Activated CD8-positive, alpha-beta memory T cell treated with anti-CD3 and anti-CD28 coated beads, Interleukin-2, amount 10 ng/mL, durations not matched to agents 7 days and 5 days (primary cell): ENCODE data around the gene MYOCD. TPM values are rescaled to one million over a fixed set of nuclear protein-coding genes. Genes with fewer than 3 reads are reported as not detected.
"Not testable (repeated sequence)": the region's sequence is repeated elsewhere in the genome, so short reads cannot be mapped to it uniquely, and the experiment has no call there.

Experiments
- ATAC-seq: fragments of 150-1000 bp; cut with Tn5 transposase; one replicate; pipeline ENCODE4 v1.10.0; 2021; ENCODE audit warnings: moderate library complexity
- CTCF ChIA-PET: fragments of 350-600 bp; sonication (Branson Sonifier 250); formaldehyde crosslinking; loops from one replicate; lab custom pipeline; 2021; ENCODE audit warnings: antibody characterized with exemption; lab: Charles Lee
- DNase-seq: peaks from one replicate; pipeline ENCODE4 v3.0.0-alpha.2; 2020
- H3K27ac Mint-ChIP-seq: one replicate; pipeline ENCODE4 v1.8.0; 2021; ENCODE audit warnings: mild to moderate bottlenecking, mixed read lengths
- H3K27me3 Mint-ChIP-seq: one replicate; pipeline ENCODE4 v1.8.0; 2021; ENCODE audit warnings: mixed read lengths
- H3K36me3 Mint-ChIP-seq: one replicate; pipeline ENCODE4 v1.8.0; 2021; ENCODE audit warnings: mild to moderate bottlenecking, mixed read lengths
- H3K4me1 Mint-ChIP-seq: one replicate; pipeline ENCODE4 v1.8.0; 2021; ENCODE audit warnings: mixed read lengths
- H3K4me3 Mint-ChIP-seq: one replicate; pipeline ENCODE4 v1.8.0; 2021; ENCODE audit warnings: mild to moderate bottlenecking, moderate library complexity, mixed read lengths
- H3K9me3 Mint-ChIP-seq: one replicate; pipeline ENCODE4 v1.8.0; 2022; ENCODE audit warnings: low read depth, mixed read lengths
- total RNA-seq, 2 experiments: library from RNA; stranded (reverse); gene quantifications; one replicate each; pipeline ENCODE4 v1.2.3, GENCODE V29; 2021

The MYOCD gene
- total RNA-seq, 2 experiments from 2014 or later = not detected

DNA sequence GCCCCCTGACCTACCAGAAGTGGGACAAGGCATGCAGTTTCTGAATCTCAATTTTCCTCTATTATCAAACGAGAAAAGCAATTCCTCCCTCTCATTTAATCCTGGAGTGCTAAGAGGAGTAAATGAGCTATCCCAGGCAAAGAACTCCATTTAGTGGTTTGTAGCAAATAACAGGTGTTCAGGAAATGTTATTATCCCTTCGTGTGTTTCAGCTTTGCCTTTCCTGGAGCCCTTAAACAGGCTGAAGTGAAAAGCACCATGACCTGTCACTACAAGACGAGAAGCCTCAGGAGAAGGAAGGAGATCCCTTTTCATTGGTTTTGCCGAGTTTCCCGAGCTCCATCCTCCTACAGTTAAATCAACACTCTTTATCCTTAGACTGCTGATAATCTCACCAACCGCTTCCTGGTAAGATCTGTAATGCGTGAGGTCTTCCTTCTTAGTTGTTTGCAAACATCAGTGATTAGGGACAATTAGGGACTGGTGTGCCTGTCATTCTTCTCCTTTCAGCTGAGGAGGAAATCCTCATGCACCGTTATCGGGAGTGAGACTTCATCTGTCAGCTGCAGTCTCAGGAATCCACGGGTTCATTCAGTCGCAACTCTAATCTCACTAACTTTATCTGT, 30.8 kb upstream of the MYOCD start:
- H3K27me3 Mint-ChIP-seq = no peaks in the 10 kb centered on the region
- ATAC-seq (no peak), DNase-seq (no peak)
- no peak overlapping the region for H3K4me3 Mint-ChIP-seq
- H3K4me1 Mint-ChIP-seq = no peaks in the 10 kb centered on the region
- no peaks in the 10 kb centered on the region for H3K36me3 Mint-ChIP-seq
- H3K9me3 Mint-ChIP-seq = no peaks in the 10 kb centered on the region
- CTCF ChIA-PET = no interaction called here
- no peak overlapping the region for H3K27ac Mint-ChIP-seq

DNA sequence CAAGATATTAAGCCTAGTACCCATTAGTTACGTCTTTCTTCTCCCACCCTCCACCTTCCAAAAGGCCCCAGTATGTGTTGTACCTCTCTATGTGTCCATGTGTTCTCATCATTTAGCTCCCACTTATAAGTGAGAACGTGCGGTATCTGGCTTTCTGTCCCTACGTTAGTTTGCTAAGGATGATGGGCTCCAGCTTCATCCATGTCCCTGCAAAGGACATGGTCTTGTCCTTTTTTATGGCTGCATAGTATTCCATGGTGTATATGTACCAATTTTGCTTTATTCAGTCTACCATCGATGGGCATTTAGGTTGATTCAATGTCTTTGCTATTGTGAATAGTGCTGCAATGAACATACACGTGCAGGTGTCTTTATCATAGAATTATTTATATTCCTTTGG, 29.7 kb upstream of the MYOCD start:
- H3K4me1 Mint-ChIP-seq, H3K27ac Mint-ChIP-seq, ATAC-seq, DNase-seq, H3K9me3 Mint-ChIP-seq, H3K27me3 Mint-ChIP-seq, H3K4me3 Mint-ChIP-seq, H3K36me3 Mint-ChIP-seq, CTCF ChIA-PET: not testable (repeated sequence)

DNA sequence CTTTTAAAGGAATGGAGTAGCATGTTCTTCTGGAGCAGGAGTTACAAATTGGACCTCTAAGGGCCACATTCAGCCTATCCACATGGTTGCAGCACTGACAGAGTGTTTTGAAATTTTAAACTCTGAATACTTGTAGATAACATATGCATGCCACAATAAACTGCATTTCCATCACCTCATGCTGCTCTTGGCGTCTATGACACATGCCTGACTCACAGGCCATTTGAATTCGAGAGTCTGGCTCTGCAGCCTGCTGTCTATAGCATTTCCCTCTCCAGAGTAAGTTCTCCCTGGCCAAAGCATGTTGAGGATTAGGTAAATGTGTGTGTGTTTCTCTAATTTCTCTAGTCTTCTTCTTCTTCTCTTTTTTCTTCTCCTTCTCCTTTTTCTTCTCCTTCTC, 28.7 kb upstream of the MYOCD start:
- no peaks in the 10 kb centered on the region for H3K27me3 Mint-ChIP-seq
- no peaks in the 10 kb centered on the region for H3K9me3 Mint-ChIP-seq
- H3K27ac Mint-ChIP-seq = no peak overlapping the region
- DNase-seq (no peak), ATAC-seq (no peak)
- no peaks in the 10 kb centered on the region for H3K36me3 Mint-ChIP-seq
- CTCF ChIA-PET = no interaction called here
- no peaks in the 10 kb centered on the region for H3K4me1 Mint-ChIP-seq
- no peak overlapping the region for H3K4me3 Mint-ChIP-seq

DNA sequence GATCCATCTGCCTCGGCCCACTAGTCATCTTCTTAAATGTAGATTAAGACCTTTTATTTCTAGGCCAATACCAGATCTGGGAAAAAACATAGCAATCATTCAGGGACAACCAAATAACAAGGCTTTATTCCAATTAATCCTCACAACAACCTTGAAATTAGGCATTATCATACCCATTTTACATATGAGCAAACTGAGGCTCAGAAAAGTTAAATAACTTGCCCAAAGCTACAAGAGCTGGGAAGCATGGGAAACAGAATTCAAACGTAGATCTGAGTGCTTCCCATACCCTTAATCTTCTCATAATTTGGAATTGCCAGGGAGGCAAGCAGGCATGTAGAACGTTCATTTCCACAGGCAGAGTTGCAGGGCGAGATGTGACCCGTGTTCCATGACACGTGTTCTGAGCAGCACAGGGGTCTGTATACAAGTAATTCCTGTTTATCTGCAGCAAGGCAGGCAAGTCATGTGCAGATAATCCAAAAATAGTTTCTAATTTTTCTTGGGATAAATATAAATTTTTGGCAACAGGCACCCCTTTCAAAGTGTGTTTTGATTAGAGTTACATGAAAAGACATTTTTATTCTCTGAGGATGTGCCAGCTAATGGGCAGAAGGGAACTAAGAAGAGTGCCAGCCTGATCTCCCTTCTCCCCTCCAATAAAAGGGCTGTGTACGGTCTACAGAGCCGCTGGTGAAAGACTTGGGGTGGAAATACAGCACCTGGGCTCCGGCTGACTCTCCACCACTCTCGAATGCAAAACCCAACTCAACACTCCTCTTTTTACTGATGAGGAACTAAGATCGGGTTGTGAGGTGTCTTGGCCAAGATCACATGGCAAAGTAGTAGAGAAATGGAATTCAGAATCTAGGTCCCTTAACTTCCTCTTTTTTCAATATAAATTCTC, 27.7 kb upstream of the MYOCD start:
- no peak for DNase-seq
- CTCF ChIA-PET = no interaction called here
- Mint-ChIP-seq H3K36me3 (no peaks in the 10 kb centered on the region), H3K4me3 (no peak overlapping the region), H3K4me1 (no peaks in the 10 kb centered on the region), H3K9me3 (no peaks in the 10 kb centered on the region), H3K27ac (no peak overlapping the region), H3K27me3 (no peaks in the 10 kb centered on the region)
- ATAC-seq = no peak

DNA sequence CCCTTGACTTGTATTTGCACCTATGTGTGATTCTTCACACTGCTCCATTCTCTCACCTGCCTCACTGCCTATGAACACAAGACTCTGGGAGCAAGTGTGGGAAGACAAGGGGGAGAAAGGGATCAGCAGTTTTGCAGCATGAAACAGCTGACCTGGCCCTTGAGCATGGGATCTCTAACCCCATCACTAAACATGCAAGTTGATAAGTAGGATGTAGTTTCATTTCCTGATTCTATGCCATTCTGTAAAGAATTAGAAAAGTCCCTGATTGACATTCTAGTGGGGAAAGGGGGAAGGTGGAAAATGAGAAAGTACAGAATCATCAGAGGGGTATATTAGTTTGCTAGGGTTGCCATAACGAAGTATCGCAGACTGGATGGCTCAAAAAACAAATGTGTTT, 25.3 kb upstream of the MYOCD start:
- DNase-seq (no peak), ATAC-seq (no peak)
- H3K4me1 Mint-ChIP-seq = no peaks in the 10 kb centered on the region
- CTCF ChIA-PET = no interaction called here
- H3K36me3 Mint-ChIP-seq = no peaks in the 10 kb centered on the region
- no peak overlapping the region for H3K27ac Mint-ChIP-seq
- H3K4me3 Mint-ChIP-seq = no peak overlapping the region
- H3K27me3 Mint-ChIP-seq = no peaks in the 10 kb centered on the region
- no peaks in the 10 kb centered on the region for H3K9me3 Mint-ChIP-seq

DNA sequence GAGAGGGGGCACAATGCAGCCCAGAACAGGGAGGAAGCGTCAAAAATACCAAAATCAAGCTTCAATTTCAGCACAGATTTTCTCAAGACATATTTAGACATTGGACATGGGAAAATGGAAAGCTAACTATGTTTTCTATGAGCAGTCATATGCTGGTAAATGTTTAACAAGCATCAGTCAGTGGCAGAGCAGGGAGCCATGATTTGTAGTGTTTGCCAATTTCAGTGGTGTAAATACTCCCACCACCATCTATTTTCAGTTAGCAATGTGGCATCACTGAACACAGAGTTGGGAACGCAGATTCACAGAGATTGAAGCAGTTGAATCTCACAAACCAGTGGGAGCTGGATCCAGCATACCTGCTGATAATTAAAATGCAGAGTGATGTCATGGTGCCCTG, 24.6 kb upstream of the MYOCD start:
- H3K9me3 Mint-ChIP-seq = no peaks in the 10 kb centered on the region
- no peak overlapping the region for H3K27ac Mint-ChIP-seq
- H3K4me1 Mint-ChIP-seq = no peaks in the 10 kb centered on the region
- no peak for ATAC-seq
- CTCF ChIA-PET = no interaction called here
- DNase-seq = no peak
- H3K36me3 Mint-ChIP-seq = no peaks in the 10 kb centered on the region
- H3K27me3 Mint-ChIP-seq = no peaks in the 10 kb centered on the region
- no peak overlapping the region for H3K4me3 Mint-ChIP-seq

DNA sequence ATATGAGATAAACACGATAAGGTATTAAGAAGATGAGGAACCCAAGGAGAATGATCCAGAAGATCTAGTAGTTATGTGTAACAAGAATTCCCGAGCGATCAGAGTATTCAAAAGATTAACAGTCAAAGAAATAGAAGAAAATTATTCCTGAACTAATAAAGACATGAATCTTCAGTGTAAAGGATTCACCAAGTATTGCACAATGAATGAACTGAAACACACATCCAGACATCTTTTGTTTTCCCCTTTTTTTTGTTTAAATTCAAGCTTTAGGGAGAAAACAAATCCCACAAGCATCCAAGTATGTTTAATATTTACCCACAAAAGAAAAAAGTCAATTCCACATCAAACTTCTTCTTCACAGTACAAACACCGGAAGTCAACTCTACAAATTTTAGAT, 23.7 kb upstream of the MYOCD start:
- DNase-seq (no peak), ATAC-seq (no peak)
- Mint-ChIP-seq H3K36me3 (no peaks in the 10 kb centered on the region), H3K27me3 (no peaks in the 10 kb centered on the region), H3K4me3 (no peak overlapping the region), H3K27ac (no peak overlapping the region), H3K4me1 (no peaks in the 10 kb centered on the region), H3K9me3 (peaks cover 2% of the 10 kb centered on the region)
- CTCF ChIA-PET = no interaction called here

DNA sequence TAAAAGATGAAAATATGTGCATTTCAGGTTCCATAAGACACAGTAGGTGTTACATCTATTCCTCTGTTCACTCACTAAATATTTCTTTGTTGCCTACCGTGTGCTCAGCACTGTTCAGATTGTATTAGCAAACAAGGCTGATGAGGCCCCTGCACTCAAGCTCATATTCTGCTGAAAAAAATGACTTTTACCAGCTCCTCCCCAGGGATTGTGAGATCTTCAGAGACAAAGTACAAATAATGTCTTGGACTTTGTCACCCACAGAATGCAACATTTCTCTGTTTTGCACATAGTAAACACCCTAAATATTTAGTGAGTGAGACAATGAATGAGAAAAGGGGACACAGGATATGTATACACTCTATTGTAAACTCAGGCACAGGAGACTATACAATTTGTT, 21.9 kb upstream of the MYOCD start:
- H3K4me3 Mint-ChIP-seq = no peak overlapping the region
- CTCF ChIA-PET = no interaction called here
- ATAC-seq (no peak), DNase-seq (no peak)
- peaks cover 4% of the 10 kb centered on the region for H3K9me3 Mint-ChIP-seq
- H3K27me3 Mint-ChIP-seq = no peaks in the 10 kb centered on the region
- no peak overlapping the region for H3K27ac Mint-ChIP-seq
- H3K36me3 Mint-ChIP-seq = no peaks in the 10 kb centered on the region
- H3K4me1 Mint-ChIP-seq = no peaks in the 10 kb centered on the region

DNA sequence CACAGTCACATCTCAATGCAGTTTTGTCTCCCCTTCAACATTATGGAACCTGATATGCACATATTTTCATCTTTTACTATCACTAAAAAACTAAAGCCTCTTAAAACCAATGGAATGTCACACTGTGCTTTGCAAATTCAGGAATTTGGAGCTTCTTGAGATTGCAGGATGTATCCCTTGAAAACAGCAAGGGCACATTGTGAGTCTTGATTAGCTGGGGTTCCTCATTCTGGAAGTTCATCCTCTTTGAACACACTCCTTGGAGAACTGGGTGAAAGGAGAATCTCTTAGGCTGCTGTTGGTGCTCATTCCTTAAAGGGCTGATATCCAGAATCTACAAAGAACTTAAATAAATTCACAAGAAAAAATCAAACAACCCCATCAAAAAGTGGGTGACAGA, 21.1 kb upstream of the MYOCD start:
- no peaks in the 10 kb centered on the region for H3K27me3 Mint-ChIP-seq
- no peak overlapping the region for H3K27ac Mint-ChIP-seq
- H3K4me1 Mint-ChIP-seq = no peaks in the 10 kb centered on the region
- no peak overlapping the region for H3K4me3 Mint-ChIP-seq
- no peak for ATAC-seq
- CTCF ChIA-PET = no interaction called here
- no peaks in the 10 kb centered on the region for H3K36me3 Mint-ChIP-seq
- H3K9me3 Mint-ChIP-seq = peaks cover 4% of the 10 kb centered on the region
- DNase-seq = no peak

DNA sequence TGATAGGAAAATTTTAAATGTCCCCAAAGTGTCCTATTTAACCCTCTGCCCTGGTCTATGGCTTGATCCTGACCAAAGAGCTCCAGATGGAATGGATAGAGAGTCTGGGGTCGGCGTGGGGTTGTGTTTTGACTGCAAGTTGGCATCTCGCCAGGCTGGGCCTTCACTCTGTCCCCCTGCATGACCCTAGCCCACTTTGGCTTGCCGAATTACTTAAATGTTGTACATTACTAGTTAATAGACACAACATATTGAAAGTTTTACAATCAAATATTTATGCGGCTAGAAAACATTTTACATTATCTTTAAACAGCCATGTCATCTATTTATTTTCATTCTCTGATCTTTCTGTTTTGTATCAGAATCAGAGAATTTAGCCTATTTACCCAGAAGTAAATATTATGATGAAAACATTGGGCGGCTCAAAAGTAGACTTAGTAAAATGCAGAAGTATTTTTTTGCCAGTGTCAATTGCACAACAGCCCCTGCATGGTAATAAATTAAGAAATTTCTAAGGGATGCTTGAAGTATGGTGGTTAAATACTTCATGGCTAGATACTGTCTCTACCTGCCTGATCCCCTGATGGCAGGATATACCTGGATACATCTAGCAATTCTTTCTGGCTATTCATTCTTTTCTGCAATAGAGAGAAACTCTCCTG, 18.8 kb upstream of the MYOCD start:
- Mint-ChIP-seq H3K36me3 (no peaks in the 10 kb centered on the region), H3K9me3 (peaks cover 4% of the 10 kb centered on the region), H3K4me3 (no peak overlapping the region), H3K4me1 (no peaks in the 10 kb centered on the region), H3K27me3 (no peaks in the 10 kb centered on the region), H3K27ac (no peak overlapping the region)
- DNase-seq (no peak), ATAC-seq (no peak)
- CTCF ChIA-PET = no interaction called here

DNA sequence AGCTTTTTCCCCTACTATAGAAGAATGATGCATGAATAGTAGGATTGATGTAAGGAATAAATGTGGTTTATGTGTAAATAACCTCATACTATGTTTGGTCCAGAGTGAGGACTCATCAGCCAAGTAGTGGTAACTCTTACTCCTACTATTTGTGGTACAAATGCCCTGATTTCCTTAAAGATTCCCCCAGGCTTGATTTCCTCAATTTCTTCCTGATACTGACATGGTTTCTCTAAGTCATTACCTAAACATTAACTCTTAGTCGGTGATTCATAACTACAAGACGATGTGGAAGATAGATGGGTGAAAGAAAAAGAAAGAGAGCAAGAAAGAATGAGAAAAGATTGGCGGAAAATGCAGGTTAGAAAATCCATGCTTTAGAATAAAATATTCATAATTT, 17.2 kb upstream of the MYOCD start:
- Mint-ChIP-seq H3K4me1 (no peaks in the 10 kb centered on the region), H3K27me3 (no peaks in the 10 kb centered on the region), H3K4me3 (no peak overlapping the region), H3K9me3 (peaks cover 4% of the 10 kb centered on the region), H3K36me3 (no peaks in the 10 kb centered on the region), H3K27ac (no peak overlapping the region)
- DNase-seq (no peak), ATAC-seq (no peak)
- CTCF ChIA-PET = no interaction called here

DNA sequence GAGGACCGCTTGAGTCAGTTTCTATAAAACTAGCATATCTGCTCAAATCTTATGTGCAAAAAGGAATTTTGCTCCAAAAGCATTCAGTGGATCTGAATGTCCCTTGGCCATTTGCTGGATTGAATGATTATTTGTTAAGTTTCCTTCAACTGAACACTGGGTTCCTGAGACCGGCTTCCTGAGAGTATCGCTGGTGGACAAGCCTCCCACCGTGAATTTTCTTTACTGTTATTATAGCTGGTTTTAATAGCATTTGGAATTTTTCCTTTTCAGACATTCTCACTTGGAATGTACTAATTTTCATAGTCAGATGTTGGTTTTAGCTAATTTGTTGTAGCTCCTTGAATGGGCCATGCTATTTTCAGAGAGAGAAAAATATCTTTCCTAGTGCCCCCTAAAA, 9.8 kb upstream of the MYOCD start:
- CTCF ChIA-PET = no interaction called here
- Mint-ChIP-seq H3K9me3 (peaks cover 6% of the 10 kb centered on the region), H3K27ac (no peak overlapping the region), H3K4me1 (no peaks in the 10 kb centered on the region), H3K4me3 (no peak overlapping the region), H3K27me3 (no peaks in the 10 kb centered on the region), H3K36me3 (no peaks in the 10 kb centered on the region)
- no peak for ATAC-seq
- DNase-seq = no peak

DNA sequence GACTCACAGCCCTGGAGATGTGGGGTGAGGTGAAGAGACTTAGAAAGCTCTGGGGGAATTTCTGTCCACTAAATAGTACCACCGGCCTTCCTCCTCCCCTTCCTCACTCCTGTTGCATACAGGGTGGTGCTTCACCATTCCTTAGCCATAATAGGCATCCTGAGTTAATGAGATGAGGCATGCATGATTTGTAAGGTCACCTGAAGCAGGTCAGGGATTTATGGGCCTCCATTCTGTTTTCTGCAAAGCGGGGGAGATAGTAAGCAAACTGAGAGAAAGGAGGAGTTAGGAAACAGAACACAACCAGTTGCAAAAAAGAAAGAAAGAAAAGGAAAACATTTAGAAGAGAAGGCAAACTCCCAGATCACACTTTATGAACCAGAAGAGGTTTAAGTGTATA, 9.3 kb upstream of the MYOCD start:
- no peaks in the 10 kb centered on the region for H3K36me3 Mint-ChIP-seq

DNA sequence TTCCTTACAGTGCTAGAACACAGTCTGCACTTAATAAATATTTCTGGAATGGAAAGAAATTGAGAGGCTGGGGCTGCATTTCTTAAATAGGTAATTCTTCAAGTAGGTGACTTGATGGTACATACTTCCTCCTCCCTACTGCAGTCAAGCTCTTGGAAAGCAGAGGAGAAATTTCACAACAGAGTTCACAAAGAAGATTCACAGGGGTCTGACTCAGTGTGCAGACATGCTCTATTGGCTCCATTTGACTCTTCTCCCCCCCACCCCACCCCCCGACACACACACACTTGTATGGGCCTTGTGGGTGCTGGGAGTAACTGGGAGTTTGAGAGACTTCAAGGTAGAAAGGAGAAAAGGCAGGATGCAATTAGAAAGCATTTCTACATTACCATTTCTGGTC, 6.2 kb upstream of the MYOCD start:
- Mint-ChIP-seq H3K4me3 (no peak overlapping the region), H3K36me3 (no peaks in the 10 kb centered on the region), H3K27me3 (peaks cover 9% of the 10 kb centered on the region), H3K27ac (no peak overlapping the region), H3K4me1 (no peaks in the 10 kb centered on the region), H3K9me3 (peaks cover 8% of the 10 kb centered on the region)
- ATAC-seq (no peak), DNase-seq (no peak)
- CTCF ChIA-PET = no interaction called here

More for the DNA sequence above, 9.3 kb upstream of the MYOCD start:
- no peak for ATAC-seq
- no peak for DNase-seq
- Mint-ChIP-seq H3K4me1 (no peaks in the 10 kb centered on the region), H3K27me3 (no peaks in the 10 kb centered on the region), H3K4me3 (no peak overlapping the region), H3K9me3 (peaks cover 6% of the 10 kb centered on the region), H3K27ac (no peak overlapping the region)
- CTCF ChIA-PET = no interaction called here
